Measurements from ENCODE around the gene LCK.

LCK gene

GRCh38 chr1:32250893-32251716, at the start of gene LCK:
Gene LCK (plus strand): TSS chr1:32251265. CDS start chr1:32274330, 23,065 bp downstream.
- DNase-seq (ENCODE audit: low spot score) = no peak

GRCh38 chr1:32204943-32205361, 46.1 kb upstream of the LCK start:
- DNase-seq (ENCODE audit: low spot score) = no peak

GRCh38 chr1:32205401-32206370, 45.4 kb upstream of the LCK start, which contains the start of gene IQCC:
Gene IQCC (plus strand): TSS chr1:32205671. CDS start chr1:32205682, 11 bp downstream.
- DNase-seq (ENCODE audit: low spot score) = peak; percentile 93

GRCh38 chr1:32208469-32208868, 42.6 kb upstream of the LCK start:
- DNase-seq (ENCODE audit: low spot score) = no peak

- DNase-seq (ENCODE audit: low spot score) = no peak
These were observed 42.2 kb upstream of the LCK start, which contains the start of gene DCDC2B for GRCh38 chr1:32208891-32209328. Gene DCDC2B (plus strand): TSS chr1:32209089. CDS start chr1:32209094, 5 bp downstream.

- peak; percentile 80 for DNase-seq (ENCODE audit: low spot score)
These were observed 35.2 kb upstream of the LCK start for GRCh38 chr1:32215629-32216480.

GRCh38 chr1:32216566-32216965, 34.5 kb upstream of the LCK start:
- DNase-seq (ENCODE audit: low spot score) = no peak

GRCh38 chr1:32219022-32219421, 32.0 kb upstream of the LCK start:
- DNase-seq (ENCODE audit: low spot score) = no peak

GRCh38 chr1:32220746-32221580, 30.1 kb upstream of the LCK start:
- no peak for DNase-seq (ENCODE audit: low spot score)

- DNase-seq (ENCODE audit: low spot score) = no peak
These were observed 29.5 kb upstream of the LCK start for GRCh38 chr1:32221581-32221979.

- peak; percentile 91 for DNase-seq (ENCODE audit: low spot score)
These were observed 28.9 kb upstream of the LCK start, which contains the start of the genes EIF3I and TMEM234 for GRCh38 chr1:32221980-32222755. Gene EIF3I (plus strand): TSS chr1:32222407. CDS start chr1:32222442, 35 bp downstream. Gene TMEM234 (minus strand): TSS chr1:32222353. CDS start chr1:32222322, 31 bp downstream.

GRCh38 chr1:32223683-32224082, 27.4 kb upstream of the LCK start:
- no peak for DNase-seq (ENCODE audit: low spot score)

- DNase-seq (ENCODE audit: low spot score) = no peak
These were observed 26.8 kb upstream of the LCK start for GRCh38 chr1:32224285-32224684.

GRCh38 chr1:32228771-32229170, 22.3 kb upstream of the LCK start:
- no peak for DNase-seq (ENCODE audit: low spot score)

- no peak for DNase-seq (ENCODE audit: low spot score)
These were observed 19.1 kb upstream of the LCK start for GRCh38 chr1:32231843-32232432.

- no peak for DNase-seq (ENCODE audit: low spot score)
These were observed 18.3 kb upstream of the LCK start for GRCh38 chr1:32232558-32233304.

GRCh38 chr1:32234792-32235191, 16.3 kb upstream of the LCK start:
- no peak for DNase-seq (ENCODE audit: low spot score)

GRCh38 chr1:32239337-32239736, 11.7 kb upstream of the LCK start:
- no peak for DNase-seq (ENCODE audit: low spot score)

GRCh38 chr1:32239790-32240139, 11.3 kb upstream of the LCK start:
- DNase-seq (ENCODE audit: low spot score) = no peak
